Mesothelial cell of epicardium (in vitro differentiated cells): ENCODE measurements around the gene ZBTB26. TPM values are rescaled to one million over a fixed set of nuclear protein-coding genes. Genes with fewer than 3 reads are reported as not detected.
A peak's percentile ranks its signal among the peaks of the same experiment; 100 is the strongest.
"Not testable (repeated sequence)": the region's sequence is repeated elsewhere in the genome, so short reads cannot be mapped to it uniquely, and the experiment has no call there.

Source experiments
- DNase-seq, 2 experiments: peaks; one replicate each; pipeline ENCODE4 v3.0.0; 2021; ENCODE audit warnings: low spot score in 2 of 2; ENCODE audit not compliant: unreplicated experiment in 2 of 2
- H3K27ac Mint-ChIP-seq: 2 replicates; pipeline ENCODE4 v1.8.0; 2021; ENCODE audit warnings: mixed read lengths
- H3K27me3 Mint-ChIP-seq: 2 replicates; pipeline ENCODE4 v1.8.0; 2021; ENCODE audit warnings: low read depth, mixed read lengths
- H3K36me3 Mint-ChIP-seq: 2 replicates; pipeline ENCODE4 v1.8.0; 2021; ENCODE audit warnings: mixed read lengths
- H3K4me1 Mint-ChIP-seq: 2 replicates; pipeline ENCODE4 v1.8.0; 2021; ENCODE audit warnings: mixed read lengths
- H3K4me3 Mint-ChIP-seq: 2 replicates; pipeline ENCODE4 v1.8.0; 2021; ENCODE audit warnings: mild to moderate bottlenecking, moderate library complexity, mixed read lengths
- H3K9me3 Mint-ChIP-seq: 2 replicates; pipeline ENCODE4 v1.8.0; 2021; ENCODE audit warnings: mixed read lengths
- CTCF ChIP-seq: fragments of 200-600 bp; sonication (generic); IDR thresholded peaks from one replicate; pipeline ENCODE4 v1.5.0; 2021; ENCODE audit warnings: antibody characterized with exemption; ENCODE audit not compliant: unreplicated experiment
- total RNA-seq: library from RNA; stranded (reverse); gene quantifications from 3 replicates; pipeline ENCODE4 v1.2.1, GENCODE V29; 2021

Gene ZBTB26
- total RNA-seq, 1 donor from 2014 or later, result 15.7 TPM

DNA sequence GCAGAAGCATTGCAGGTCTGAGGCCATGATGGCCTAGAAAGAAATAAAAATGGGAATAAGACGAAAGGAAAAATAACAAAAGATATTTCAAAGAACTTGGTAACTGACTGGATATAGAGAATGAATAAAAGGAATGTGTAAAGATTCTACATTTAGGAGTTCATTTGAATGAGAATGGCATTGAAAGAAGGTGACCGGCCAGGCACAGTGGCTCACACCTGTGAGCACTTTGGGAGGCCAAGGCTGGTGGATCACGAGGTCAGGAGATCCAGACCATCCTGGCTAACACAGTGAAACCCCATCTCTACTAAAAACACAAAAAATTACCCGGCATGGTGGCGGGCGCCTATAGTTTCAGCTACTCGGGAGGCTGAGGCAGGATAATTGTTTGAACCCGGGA lies 8.6 kb downstream of the ZBTB26 start:
- H3K4me1 Mint-ChIP-seq, result peaks cover 3% of the 10 kb centered on the region
- no peak for DNase-seq

GRCh38 chr9:122918310-122918709 lies 13.0 kb downstream of the ZBTB26 start:
- TF ChIP-seq CTCF, result no peak
- H3K36me3 Mint-ChIP-seq, result peaks cover 3% of the 10 kb centered on the region
- H3K27ac Mint-ChIP-seq, result no peak overlapping the region
- no peaks in the 10 kb centered on the region for H3K4me1 Mint-ChIP-seq
- H3K9me3 Mint-ChIP-seq, result no peaks in the 10 kb centered on the region
- H3K27me3 Mint-ChIP-seq, result no peaks in the 10 kb centered on the region
- no peak for DNase-seq
- H3K4me3 Mint-ChIP-seq, result no peak overlapping the region

More for the DNA sequence above, 8.6 kb downstream of the ZBTB26 start:
- peaks cover 3% of the 10 kb centered on the region for H3K36me3 Mint-ChIP-seq
- H3K4me3 Mint-ChIP-seq, result no peak overlapping the region
- no peak overlapping the region for H3K27ac Mint-ChIP-seq
- H3K9me3 Mint-ChIP-seq, result no peaks in the 10 kb centered on the region
- TF ChIP-seq CTCF, result no peak
- H3K27me3 Mint-ChIP-seq, result no peaks in the 10 kb centered on the region

- peak; percentile 31 to 72 for DNase-seq
- Mint-ChIP-seq H3K4me1 (peaks cover 14% of the 10 kb centered on the region), H3K9me3 (no peaks in the 10 kb centered on the region), H3K4me3 (peak within 1 kb of the TSS; percentile 85), H3K27me3 (no peaks in the 10 kb centered on the region), H3K27ac (peak within 1 kb of the TSS; percentile 100), H3K36me3 (peaks cover 4% of the 10 kb centered on the region)
- TF ChIP-seq CTCF, result no peak
These were observed 18.2 kb downstream of the ZBTB26 start, which contains the start of gene ZBTB6 for GRCh38 chr9:122912964-122913673. ZBTB6 (minus strand) TSS chr9:122913323; CDS start chr9:122912072, 1,251 bp downstream.

GRCh38 chr9:122912671-122912963 lies 18.7 kb downstream of the ZBTB26 start:
- Mint-ChIP-seq H3K36me3 (peaks cover 5% of the 10 kb centered on the region), H3K4me3 (peak overlapping the region; percentile 85), H3K4me1 (peaks cover 14% of the 10 kb centered on the region), H3K9me3 (no peaks in the 10 kb centered on the region), H3K27ac (peak overlapping the region; percentile 100), H3K27me3 (no peaks in the 10 kb centered on the region)
- TF ChIP-seq CTCF, result no peak
- DNase-seq, result no peak

DNA sequence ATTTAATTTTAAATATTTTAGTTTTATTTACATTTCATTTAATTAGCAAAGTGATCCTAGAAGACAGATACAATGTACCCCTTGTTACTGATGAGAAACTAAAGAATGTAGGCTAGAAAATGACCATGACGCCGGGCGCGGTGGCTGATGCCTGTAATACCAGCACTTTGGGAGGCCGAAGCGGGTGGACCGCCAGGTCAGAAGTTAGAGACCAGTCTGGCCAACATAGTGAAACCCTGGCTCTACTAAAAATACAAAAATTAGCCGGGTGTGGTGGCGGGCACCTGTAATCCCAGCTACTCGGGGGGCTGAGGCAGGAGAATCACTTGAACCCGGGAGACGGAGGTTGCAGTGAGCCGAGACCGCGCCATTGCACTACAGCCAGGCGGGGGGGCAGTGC lies 25.2 kb downstream of the ZBTB26 start:
- not testable (repeated sequence) for H3K36me3 Mint-ChIP-seq, H3K4me3 Mint-ChIP-seq, H3K9me3 Mint-ChIP-seq, DNase-seq, H3K27me3 Mint-ChIP-seq, H3K27ac Mint-ChIP-seq
- H3K4me1 Mint-ChIP-seq, result peaks cover 21% of the 10 kb centered on the region

DNA sequence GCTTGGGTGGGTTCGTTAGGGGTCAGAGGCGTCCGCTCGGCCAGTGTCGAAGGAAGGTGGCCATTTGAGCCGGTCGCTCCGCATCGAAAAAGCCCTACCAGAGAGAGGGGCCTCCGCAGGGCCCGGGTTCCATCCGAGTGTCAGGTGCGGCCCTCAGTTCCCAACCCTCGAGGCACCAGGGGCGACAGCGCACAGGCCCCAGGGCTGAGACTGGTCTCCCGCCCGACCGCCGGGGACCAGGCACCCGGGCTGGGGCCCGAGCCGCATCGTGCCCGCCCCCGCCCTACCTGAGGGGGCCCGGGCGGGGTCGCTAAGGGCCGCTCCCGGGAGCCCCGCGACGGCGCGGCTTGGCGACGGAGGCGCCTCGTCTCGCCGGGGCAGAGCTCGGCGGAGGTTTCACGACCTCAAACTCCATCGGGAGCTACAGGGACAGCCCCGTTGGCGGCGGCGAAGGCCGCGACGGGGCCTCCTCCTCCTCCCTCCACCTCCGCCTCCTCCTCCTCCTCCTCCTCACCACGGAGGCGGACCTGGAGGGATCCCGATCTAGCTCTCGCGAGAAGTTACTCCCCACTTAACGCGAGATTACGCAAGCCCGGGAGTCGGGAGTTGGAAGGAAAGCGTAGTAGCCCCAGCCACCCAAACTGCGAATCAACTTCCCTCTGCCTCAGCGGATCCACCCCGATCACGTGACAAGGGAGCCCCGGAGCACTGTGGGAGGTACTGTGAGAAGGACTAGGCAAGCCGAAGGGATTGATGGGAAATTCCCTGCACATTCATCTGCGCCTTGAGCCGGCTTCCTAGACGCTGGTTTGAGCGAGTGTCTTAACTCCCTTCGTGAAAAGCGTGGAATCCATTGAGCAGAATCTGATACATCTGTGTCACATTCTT lies 26.2 kb downstream of the ZBTB26 start, which contains the start of gene RC3H2:
Gene RC3H2, minus strand, starts transcription at position 537 of the 888 bp plus-strand sequence. CDS start 7,850 bp downstream, outside the sequence.
- peak; percentile 95 to 97 for DNase-seq
- Mint-ChIP-seq H3K36me3 (peaks cover 5% of the 10 kb centered on the region), H3K4me3 (peak within 1 kb of the TSS; percentile 90), H3K9me3 (no peaks in the 10 kb centered on the region), H3K27ac (peak within 1 kb of the TSS; percentile 99), H3K4me1 (peaks cover 24% of the 10 kb centered on the region), H3K27me3 (no peaks in the 10 kb centered on the region)
- no peak for TF ChIP-seq CTCF
